Mucosa of stomach (tissue), 1 donor: ENCODE results near the gene ZNF85.
"Not testable (repeated sequence)": the region's sequence is repeated elsewhere in the genome, so short reads cannot be mapped to it uniquely, and the experiment has no call there.

Source experiments
- H3K27me3 ChIP-seq: one replicate; pipeline ENCODE4 v1.7.0; 2013; ENCODE audit warnings: mild to moderate bottlenecking, low read length; ENCODE audit not compliant: control insufficient read depth, insufficient read depth
- H3K36me3 ChIP-seq: one replicate; pipeline ENCODE4 v1.7.0; 2013; ENCODE audit warnings: low read length; ENCODE audit not compliant: control insufficient read depth, insufficient read depth
- H3K4me1 ChIP-seq: one replicate; pipeline ENCODE4 v1.7.0; 2013; ENCODE audit warnings: mild to moderate bottlenecking, low read length; ENCODE audit not compliant: control insufficient read depth, insufficient read depth
- H3K4me3 ChIP-seq: one replicate; pipeline ENCODE4 v1.7.0; 2013; ENCODE audit warnings: low read length
- H3K9ac ChIP-seq: one replicate; pipeline ENCODE4 v1.7.0; 2013; ENCODE audit warnings: mild to moderate bottlenecking, low read length, moderate library complexity
- H3K9me3 ChIP-seq: one replicate; pipeline ENCODE4 v1.7.0; 2013; ENCODE audit warnings: mild to moderate bottlenecking, low read length, moderate library complexity; ENCODE audit not compliant: control insufficient read depth
- donor health status: Pancreatic carcinoma.

ZNF85 gene

GRCh38 chr19:20923077-20923871 lies at the start of gene ZNF85:
ZNF85 (plus strand) TSS chr19:20923251; CDS start chr19:20923401, 150 bp downstream.
- Histone ChIP-seq H3K9ac (peak within 1 kb of the TSS; percentile 96), H3K27me3 (no peaks in the 10 kb centered on the region), H3K4me1 (no peaks in the 10 kb centered on the region), H3K4me3 (peak within 1 kb of the TSS; percentile 81), H3K36me3 (no peaks in the 10 kb centered on the region), H3K9me3 (no peaks in the 10 kb centered on the region)

DNA sequence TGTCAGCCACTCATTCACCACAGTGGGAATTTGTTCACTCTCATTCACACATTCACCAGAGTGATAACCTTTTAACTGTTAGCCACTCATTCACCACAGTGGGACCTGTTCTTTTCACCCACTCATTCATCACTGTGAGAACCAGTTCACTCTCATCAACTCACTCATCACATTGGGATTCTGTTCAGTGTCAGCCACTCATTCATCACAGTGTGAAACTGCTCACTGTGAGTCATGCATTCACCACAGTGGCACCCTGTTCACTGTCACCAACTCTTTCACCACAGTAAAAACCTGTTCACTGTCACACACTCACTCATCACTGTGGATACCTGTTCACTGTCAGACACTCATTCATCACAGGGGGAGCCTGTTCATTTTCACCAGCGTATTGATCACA lies 43.5 kb upstream of the ZNF85 start:
- Histone ChIP-seq H3K9ac (no peak overlapping the region), H3K4me1 (no peaks in the 10 kb centered on the region), H3K36me3 (no peaks in the 10 kb centered on the region), H3K4me3 (no peak overlapping the region), H3K27me3 (no peaks in the 10 kb centered on the region), H3K9me3 (no peaks in the 10 kb centered on the region)

- H3K9me3 ChIP-seq: no peaks in the 10 kb centered on the region
- H3K27me3 ChIP-seq: no peaks in the 10 kb centered on the region
These were observed 10.1 kb upstream of the ZNF85 start for GRCh38 chr19:20912973-20913372.

DNA sequence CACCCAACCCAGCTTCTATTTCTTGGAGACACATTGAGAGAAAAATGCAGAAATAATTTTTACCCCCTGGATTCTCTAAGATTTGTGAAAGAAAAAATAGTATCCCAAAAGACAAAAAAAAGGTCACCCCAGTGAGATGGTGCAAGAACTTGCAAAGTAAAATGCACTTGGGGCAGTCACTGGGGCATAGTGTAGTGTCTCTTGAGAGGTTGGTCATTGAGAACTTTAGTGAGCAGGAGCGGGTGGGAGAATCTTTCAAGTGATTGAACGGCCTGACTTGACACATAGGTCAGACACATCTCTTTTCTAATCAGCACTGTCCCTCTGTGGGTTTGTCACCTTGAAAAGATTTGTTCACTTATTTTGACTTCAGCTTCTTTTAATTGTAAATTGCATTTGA lies 2.4 kb downstream of the ZNF85 start:
- Histone ChIP-seq H3K4me3 (no peak overlapping the region), H3K9ac (no peak overlapping the region)

More at GRCh38 chr19:20912973-20913372, 10.1 kb upstream of the ZNF85 start:
- H3K4me3 ChIP-seq: no peak overlapping the region
- no peak overlapping the region for H3K9ac ChIP-seq
- no peaks in the 10 kb centered on the region for H3K4me1 ChIP-seq
- H3K36me3 ChIP-seq: no peaks in the 10 kb centered on the region

DNA sequence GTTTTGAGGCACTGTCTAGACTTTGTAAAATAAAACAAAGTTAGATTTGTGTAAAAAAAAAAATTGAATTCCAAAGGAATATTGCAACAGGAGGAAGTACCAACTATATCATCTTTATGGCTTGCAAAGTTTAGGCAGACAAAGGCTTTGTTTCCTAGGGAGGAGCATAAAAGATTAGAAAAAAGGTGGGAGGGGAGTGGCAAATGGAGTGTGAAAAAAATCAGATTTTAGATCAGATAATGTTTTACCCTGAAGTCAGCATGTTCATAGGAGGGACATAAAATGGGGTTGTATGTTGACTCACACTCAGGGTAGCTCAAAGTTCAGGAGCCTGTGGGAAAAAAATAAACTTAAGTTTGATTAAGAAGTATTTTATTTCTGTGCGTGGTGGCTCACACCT lies 3.7 kb downstream of the ZNF85 start:
- no peaks in the 10 kb centered on the region for H3K9me3 ChIP-seq
- no peaks in the 10 kb centered on the region for H3K4me1 ChIP-seq
- no peak overlapping the region for H3K4me3 ChIP-seq
- no peaks in the 10 kb centered on the region for H3K27me3 ChIP-seq
- no peak overlapping the region for H3K9ac ChIP-seq
- no peaks in the 10 kb centered on the region for H3K36me3 ChIP-seq

More for the DNA sequence above, 2.4 kb downstream of the ZNF85 start:
- Histone ChIP-seq H3K4me1 (no peaks in the 10 kb centered on the region), H3K36me3 (no peaks in the 10 kb centered on the region), H3K9me3 (no peaks in the 10 kb centered on the region), H3K27me3 (no peaks in the 10 kb centered on the region)

GRCh38 chr19:20928371-20928770 lies 5.3 kb downstream of the ZNF85 start:
- no peaks in the 10 kb centered on the region for H3K4me1 ChIP-seq
- no peak overlapping the region for H3K4me3 ChIP-seq
- H3K9me3 ChIP-seq: no peaks in the 10 kb centered on the region
- no peaks in the 10 kb centered on the region for H3K36me3 ChIP-seq
- H3K9ac ChIP-seq: no peak overlapping the region
- H3K27me3 ChIP-seq: no peaks in the 10 kb centered on the region

DNA sequence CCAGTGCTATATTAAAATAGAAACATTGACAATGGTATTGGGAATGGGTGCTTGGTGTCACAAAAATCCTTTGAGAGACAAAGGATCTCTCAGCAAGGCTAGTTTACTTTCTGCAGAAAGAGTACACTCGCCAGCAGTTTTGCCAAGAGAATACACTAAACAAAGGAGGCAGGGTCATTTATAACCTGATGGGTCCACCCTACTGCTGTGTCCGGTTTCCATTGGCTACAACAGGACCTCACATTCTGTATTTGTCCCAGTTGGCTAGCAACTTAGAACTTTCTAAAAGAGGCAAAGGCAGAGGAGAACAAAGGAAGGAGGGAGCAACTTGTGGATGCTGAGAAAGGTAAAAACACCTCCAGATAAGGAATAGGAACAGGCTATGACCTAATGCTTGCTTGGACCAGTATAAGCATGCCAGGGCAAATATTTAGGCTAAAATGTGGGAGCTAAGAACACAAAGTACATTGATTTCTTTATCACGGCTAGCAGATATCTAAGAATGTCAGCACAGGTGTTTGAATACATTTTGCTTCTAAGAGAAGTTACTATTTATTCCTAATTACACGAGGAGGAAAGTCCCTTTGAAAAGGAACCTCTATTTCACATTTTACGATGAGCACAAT lies 13.4 kb downstream of the ZNF85 start:
- not testable (repeated sequence) for H3K4me3 ChIP-seq, H3K9ac ChIP-seq, H3K27me3 ChIP-seq, H3K36me3 ChIP-seq, H3K9me3 ChIP-seq, H3K4me1 ChIP-seq

DNA sequence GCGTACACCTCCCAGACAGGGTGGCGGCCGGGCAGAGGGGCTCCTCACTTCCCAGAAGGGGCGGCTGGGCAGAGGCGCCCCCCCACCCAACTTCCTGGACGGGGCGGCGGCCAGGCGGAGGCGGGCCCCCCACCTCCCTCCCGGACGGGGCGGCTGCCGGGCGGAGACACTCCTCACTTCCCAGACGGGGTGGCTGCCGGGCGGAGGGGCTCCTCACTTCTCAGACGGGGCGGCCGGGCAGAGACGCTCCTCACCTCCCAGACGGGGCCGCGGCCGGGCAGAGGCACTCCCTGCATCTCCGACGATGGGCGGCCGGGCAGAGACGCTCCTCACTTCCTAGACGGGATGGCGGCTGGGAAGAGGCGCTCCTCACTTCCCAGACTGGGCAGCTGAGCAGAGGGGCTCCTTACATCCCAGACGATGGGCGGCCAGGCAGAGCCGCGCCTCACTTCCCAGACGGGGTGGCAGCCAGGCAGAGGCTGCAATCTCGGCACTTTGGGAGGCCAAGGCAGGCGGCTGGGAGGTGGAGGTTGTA lies 29.6 kb downstream of the ZNF85 start:
- not testable (repeated sequence) for H3K4me1 ChIP-seq, H3K9me3 ChIP-seq, H3K27me3 ChIP-seq, H3K9ac ChIP-seq, H3K4me3 ChIP-seq, H3K36me3 ChIP-seq

DNA sequence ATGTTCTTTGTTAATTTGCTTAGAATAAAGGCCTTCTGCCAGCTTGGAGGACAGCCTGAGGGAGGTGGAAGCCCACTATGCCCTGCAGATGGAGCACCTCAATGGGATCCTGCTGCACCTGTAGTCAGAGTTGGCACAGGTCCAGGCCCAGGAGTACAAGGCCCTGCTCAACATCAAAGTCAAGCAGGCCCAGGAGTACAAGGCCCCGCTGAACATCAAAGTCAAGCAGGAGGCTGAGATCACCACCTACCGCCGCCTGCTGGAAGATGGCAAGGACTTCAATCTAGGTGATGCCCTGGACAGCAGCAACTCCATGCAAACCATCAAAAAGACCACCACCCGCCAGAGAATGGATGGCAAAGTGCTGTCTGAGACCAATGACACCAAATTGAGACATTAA lies 41.7 kb downstream of the ZNF85 start:
- H3K9ac ChIP-seq: no peak overlapping the region
- no peaks in the 10 kb centered on the region for H3K9me3 ChIP-seq
- H3K4me3 ChIP-seq: no peak overlapping the region
- H3K4me1 ChIP-seq: no peaks in the 10 kb centered on the region
- no peaks in the 10 kb centered on the region for H3K27me3 ChIP-seq
- H3K36me3 ChIP-seq: no peaks in the 10 kb centered on the region

DNA sequence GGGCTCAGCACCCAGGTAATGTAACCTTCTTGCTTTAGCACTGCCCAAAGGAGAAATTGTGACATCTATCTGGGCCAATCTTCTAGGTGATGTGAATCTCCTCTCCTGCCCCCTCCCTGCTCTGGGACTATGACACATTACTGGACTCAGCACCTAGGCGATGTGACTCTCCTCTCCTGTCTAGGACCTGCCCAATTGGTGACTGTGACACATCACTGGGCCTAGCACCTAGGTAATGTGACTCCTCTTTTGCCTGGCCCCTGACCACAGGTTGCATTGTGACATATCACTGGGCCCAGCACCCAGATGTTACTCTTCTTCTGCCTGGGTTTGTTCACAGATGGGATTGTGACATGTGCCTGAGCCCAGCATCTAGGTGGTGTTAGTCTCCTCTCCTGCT lies 45.0 kb downstream of the ZNF85 start:
- no peaks in the 10 kb centered on the region for H3K27me3 ChIP-seq
- H3K36me3 ChIP-seq: no peaks in the 10 kb centered on the region
- no peaks in the 10 kb centered on the region for H3K9me3 ChIP-seq
- H3K9ac ChIP-seq: no peak overlapping the region
- H3K4me3 ChIP-seq: no peak overlapping the region
- H3K4me1 ChIP-seq: no peaks in the 10 kb centered on the region

DNA sequence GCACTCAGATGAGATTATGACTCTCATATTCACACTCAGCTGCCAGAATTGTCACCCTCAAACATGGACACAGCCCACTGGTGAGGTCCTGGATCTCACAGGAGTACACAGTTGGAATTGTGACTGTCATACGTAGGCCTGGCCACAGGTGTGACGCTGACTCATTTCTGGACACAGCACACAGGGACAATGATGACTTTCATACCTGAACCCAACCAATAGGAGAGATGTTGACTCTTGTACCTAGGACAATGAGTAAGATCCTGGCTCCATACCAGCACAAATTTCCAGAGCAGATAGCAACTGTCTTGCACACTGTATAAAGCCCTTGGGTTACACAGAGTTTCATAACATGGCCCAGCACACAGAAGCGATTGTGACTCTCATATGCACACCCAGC lies 46.4 kb downstream of the ZNF85 start:
- Histone ChIP-seq H3K9ac (no peak overlapping the region), H3K4me1 (no peaks in the 10 kb centered on the region)

GRCh38 chr19:20969898-20970297 lies 46.8 kb downstream of the ZNF85 start:
- Histone ChIP-seq H3K4me1 (no peaks in the 10 kb centered on the region), H3K9ac (no peak overlapping the region), H3K27me3 (no peaks in the 10 kb centered on the region), H3K9me3 (no peaks in the 10 kb centered on the region), H3K36me3 (no peaks in the 10 kb centered on the region), H3K4me3 (no peak overlapping the region)

More for the DNA sequence above, 46.4 kb downstream of the ZNF85 start:
- H3K36me3 ChIP-seq: no peaks in the 10 kb centered on the region
- no peaks in the 10 kb centered on the region for H3K9me3 ChIP-seq
- no peaks in the 10 kb centered on the region for H3K27me3 ChIP-seq
- H3K4me3 ChIP-seq: no peak overlapping the region
